ENCODE measurements around the gene MICAL2. TPM values are rescaled to one million over a fixed set of nuclear protein-coding genes. Genes with fewer than 3 reads are reported as not detected.

The MICAL2 gene
- total and polyA plus RNA-seq, 2 of the 13 experiments (the other 11 are each of a cell fraction or from before 2014, with no cell fraction given): 0.78 to 1.1 TPM

- TF ChIP-seq ARID5B (CRISPR knock-in tag; IDR thresholded peaks at IDR 0.05): 0 out of 2 replicates have a peak, but pooled peaks have one; percentile 23
- no peak for TF ChIP-seq FIP1L1 (IDR thresholded peaks at IDR 0.05; ENCODE audit: borderline replicate concordance, insufficient read depth, low read depth, low read length)
- TF ChIP-seq AGO2 (optimal IDR thresholded peaks at IDR 0.05; ENCODE audit: low read depth, low read length): no peak
- TF ChIP-seq ZBTB26 (CRISPR knock-in tag; IDR thresholded peaks at IDR 0.05; ENCODE audit: borderline replicate concordance): no peak
- no peak for TF ChIP-seq ZFP62 (CRISPR knock-in tag; IDR thresholded peaks at IDR 0.05)
- TF ChIP-seq ZBTB46 (CRISPR knock-in tag; IDR thresholded peaks at IDR 0.05; ENCODE audit: borderline replicate concordance): no peak
- no peak for TF ChIP-seq ELF4 (CRISPR knock-in tag; IDR thresholded peaks at IDR 0.05; ENCODE audit: borderline replicate concordance)
- TF ChIP-seq ZNF792 (CRISPR knock-in tag; IDR thresholded peaks at IDR 0.05): no peak
Observed at GRCh38 chr11:12167061-12168000, 56.9 kb downstream of the MICAL2 start (continued).
